Body of pancreas (tissue), 4 donors: Measurements from ENCODE around the gene PCSK6.
A peak's percentile ranks its signal among the peaks of the same experiment; 100 is the strongest.

Experiments
- CTCF ChIP-seq, 7 experiments: fragments of 450-650 bp in 4 of 7; fragments of 200-600 bp in 3 of 7; sonication (generic) in 3 of 7; IDR thresholded peaks; one replicate each; pipeline ENCODE4 v1.5.1; 2016 to 2019; ENCODE audit warnings: antibody characterized with exemption in 7 of 7
- POLR2A ChIP-seq, 3 donors: fragments of 450-650 bp; IDR thresholded peaks; one replicate each; pipeline ENCODE4 v1.6.1; 2016; ENCODE audit warnings: antibody characterized with exemption in 3 of 3, mild to moderate bottlenecking in 2 of 3

- peak in 2 of 7 experiments; percentile 9 to 16 for TF ChIP-seq CTCF (IDR thresholded peaks at IDR 0.05)
- TF ChIP-seq POLR2A (IDR thresholded peaks at IDR 0.05): no peak
These were observed 12.3 kb upstream of the PCSK6 start for GRCh38 chr15:101501703-101502373.
